C4-2B (cell line): ENCODE results near the gene NFX1.

ENCODE experiments used
- CTCF ChIP-seq: fragments of 450-650 bp; conservative IDR thresholded peaks from 2 replicates; pipeline ENCODE4 v1.5.1; 2017; ENCODE audit warnings: mild to moderate bottlenecking
- ZFX ChIP-seq: fragments of 450-650 bp; IDR thresholded peaks from 2 replicates; pipeline ENCODE4 v1.6.1; 2017

GRCh38 chr9:33341182-33341581 lies 50.9 kb downstream of the NFX1 start:
- TF ChIP-seq CTCF = no peak
- no peak for TF ChIP-seq ZFX
